GM18870 (cell line): Measurements from ENCODE around the gene DDX11.
"Not testable (repeated sequence)": the region's sequence is repeated elsewhere in the genome, so short reads cannot be mapped to it uniquely, and the experiment has no call there.

Experiments
- ATAC-seq: cut with Tn5 transposase; IDR thresholded peaks from one replicate; pipeline ENCODE4 v1.9.1; 2021; ENCODE audit warnings: moderate library complexity; ENCODE audit not compliant: unreplicated experiment

Gene DDX11

GRCh38 chr12:31098363-31098762 is 24.7 kb downstream of the DDX11 start:
- not testable (repeated sequence) for ATAC-seq

- not testable (repeated sequence) for ATAC-seq
Observed at GRCh38 chr12:31098771-31099170, 25.1 kb downstream of the DDX11 start.

- not testable (repeated sequence) for ATAC-seq
Observed at GRCh38 chr12:31099434-31099833, 25.8 kb downstream of the DDX11 start.

GRCh38 chr12:31100503-31101208 is 27.0 kb downstream of the DDX11 start:
- ATAC-seq = not testable (repeated sequence)

GRCh38 chr12:31102125-31102524 is 28.5 kb downstream of the DDX11 start:
- not testable (repeated sequence) for ATAC-seq

GRCh38 chr12:31102596-31102995 is 28.9 kb downstream of the DDX11 start:
- not testable (repeated sequence) for ATAC-seq

GRCh38 chr12:31103561-31103975 is 29.9 kb downstream of the DDX11 start:
- not testable (repeated sequence) for ATAC-seq

- ATAC-seq = not testable (repeated sequence)
Observed at GRCh38 chr12:31104220-31104619, 30.6 kb downstream of the DDX11 start.

- not testable (repeated sequence) for ATAC-seq
Observed at GRCh38 chr12:31104773-31105172, 31.1 kb downstream of the DDX11 start.

GRCh38 chr12:31105668-31106067 is 32.0 kb downstream of the DDX11 start:
- ATAC-seq = no peak

GRCh38 chr12:31106101-31106803 is 32.6 kb downstream of the DDX11 start:
- ATAC-seq = no peak

- ATAC-seq = not testable (repeated sequence)
Observed at GRCh38 chr12:31109773-31110172, 36.1 kb downstream of the DDX11 start.

GRCh38 chr12:31110263-31110662 is 36.6 kb downstream of the DDX11 start:
- not testable (repeated sequence) for ATAC-seq

- ATAC-seq = not testable (repeated sequence)
Observed at GRCh38 chr12:31115092-31115601, 41.5 kb downstream of the DDX11 start.

- not testable (repeated sequence) for ATAC-seq
Observed at GRCh38 chr12:31116846-31117202, 43.2 kb downstream of the DDX11 start.

GRCh38 chr12:31117203-31118011 is 43.7 kb downstream of the DDX11 start:
- ATAC-seq = no peak

GRCh38 chr12:31118347-31119191 is 44.9 kb downstream of the DDX11 start:
- no peak for ATAC-seq

- ATAC-seq = no peak
Observed at GRCh38 chr12:31119192-31119802, 45.6 kb downstream of the DDX11 start.

- ATAC-seq = no peak
Observed at GRCh38 chr12:31119803-31120211, 46.1 kb downstream of the DDX11 start.
